T-cell (primary cell): ENCODE results near the gene DNAJC6. TPM values are rescaled to one million over a fixed set of nuclear protein-coding genes. Genes with fewer than 3 reads are reported as not detected.

ENCODE experiments used
- ATAC-seq, 4 experiments: fragments of 200-7000 bp in 3 of 4; fragments of 150-1000 bp in 1 of 4; cut with Tn5 transposase; replicated peaks in 1 of 4; 1 replicate in 3 of 4; 2 replicates in 1 of 4; pipeline ENCODE4 v1.10.0; 2021; ENCODE audit warnings: moderate library complexity in 3 of 4, mild to moderate bottlenecking in 2 of 4, moderate number of reproducible peaks in 1 of 4
- CTCF ChIA-PET, 2 donors: fragments of 300-600 bp; sonication (Branson Sonifier 250); formaldehyde crosslinking; loops; one replicate each; lab custom pipeline; 2022; ENCODE audit warnings: antibody characterized with exemption in 2 of 2; lab: Charles Lee
- POLR2A ChIA-PET, 2 donors: fragments of 300-600 bp; sonication (Branson Sonifier 250); formaldehyde crosslinking; loops; one replicate each; lab custom pipeline; 2022; ENCODE audit warnings: antibody characterized with exemption in 2 of 2; lab: Charles Lee
- DNase-seq, 35 experiments: peaks; one replicate each; pipeline versions ENCODE4 v3.0.0 to v3.0.0-alpha.2; 2013 to 2023
- H3K27ac ChIP-seq: one replicate; pipeline ENCODE4 v1.5.1; 2013; ENCODE audit warnings: low read length
- H3K27me3 ChIP-seq, 2 experiments: replicated peaks in 1 of 2; 1 replicate in 1 of 2; 2 replicates in 1 of 2; pipeline versions ENCODE4 v1.6.1 to v1.7.0; 2013; ENCODE audit warnings: low read length in 1 of 2, mixed read lengths in 1 of 2; ENCODE audit not compliant: control insufficient read depth in 2 of 2, insufficient read depth in 2 of 2; ENCODE audit errors: extremely low read depth in 1 of 2
- H3K36me3 ChIP-seq, 2 donors: 1 replicate in 1 of 2; 2 replicates in 1 of 2; pipeline versions ENCODE4 v1.6.1 to v1.7.0; 2013; ENCODE audit warnings: low read length in 1 of 2; ENCODE audit not compliant: control insufficient read depth in 2 of 2, insufficient read depth in 1 of 2; ENCODE audit errors: extremely low read depth in 1 of 2
- H3K4me1 ChIP-seq, 2 experiments: 1 replicate in 1 of 2; 2 replicates in 1 of 2; pipeline versions ENCODE4 v1.6.1 to v1.7.0; 2013; ENCODE audit warnings: low read length in 2 of 2, mixed read lengths in 1 of 2; ENCODE audit not compliant: insufficient read depth in 2 of 2, control insufficient read depth in 1 of 2; ENCODE audit errors: extremely low read depth in 1 of 2
- H3K4me3 ChIP-seq, 2 donors: 1 replicate in 1 of 2; 2 replicates in 1 of 2; pipeline versions ENCODE4 v1.5.1 to v1.7.0; 2013; ENCODE audit warnings: mild to moderate bottlenecking in 2 of 2, low read length in 1 of 2, moderate library complexity in 1 of 2; ENCODE audit not compliant: control insufficient read depth in 1 of 2; ENCODE audit errors: extremely low read depth in 1 of 2
- H3K9me3 ChIP-seq: 2 replicates; pipeline ENCODE4 v1.7.0; 2013
- H3K27ac Mint-ChIP-seq, 2 donors: one replicate each; pipeline ENCODE4 v1.8.0; 2020 to 2021; ENCODE audit warnings: mild to moderate bottlenecking in 2 of 2, mixed read lengths in 2 of 2
- H3K27me3 Mint-ChIP-seq, 2 donors: one replicate each; pipeline ENCODE4 v1.8.0; 2021 to 2022; ENCODE audit warnings: mixed read lengths in 2 of 2
- H3K36me3 Mint-ChIP-seq: one replicate; pipeline ENCODE4 v1.8.0; 2021; ENCODE audit warnings: mixed read lengths
- H3K4me1 Mint-ChIP-seq, 3 donors: one replicate each; pipeline ENCODE4 v1.8.0; 2020 to 2022; ENCODE audit warnings: mixed read lengths in 3 of 3, mild to moderate bottlenecking in 1 of 3
- H3K4me3 Mint-ChIP-seq, 3 donors: one replicate each; pipeline ENCODE4 v1.8.0; 2020 to 2022; ENCODE audit warnings: mild to moderate bottlenecking in 3 of 3, mixed read lengths in 3 of 3, moderate library complexity in 3 of 3
- H3K9me3 Mint-ChIP-seq, 3 donors: one replicate each; pipeline ENCODE4 v1.8.0; 2020 to 2022; ENCODE audit warnings: mixed read lengths in 3 of 3
- WGBS: methylation state at CpG from one replicate; pipeline ENCODE4 v1.1.5; 2013; ENCODE audit warnings: missing lambda C conversion rate; ENCODE audit not compliant: insufficient coverage; 5-methylcytosine and 5-hydroxymethylcytosine counted together
- total RNA-seq, 35 experiments: library from RNA in 6 of 35; stranded (reverse) in 6 of 35; fragments of 120-200 nt in 1 of 35; gene quantifications; one replicate each; pipeline versions ENCODE4 v1.2.1 to v1.2.4 and lab custom pipeline; 2013 to 2026

DNAJC6 gene
- total RNA-seq, 5 donors from 2014 or later (not counting 1 experiment from before 2014, with no cell fraction given) = 1.4 to 5.2 (median 2.4) TPM

GRCh38 chr1:65319754-65320153 lies 10.4 kb downstream of the DNAJC6 start:
- Mint-ChIP-seq H3K9me3 (peaks cover 4 to 19% (median 8%) of the 10 kb centered on the region in 3 donors), H3K4me3 (no peak overlapping the region), H3K27me3 (peaks cover 4 to 9% of the 10 kb centered on the region in 2 donors), H3K36me3 (peaks cover 14% of the 10 kb centered on the region), H3K27ac (no peak overlapping the region), H3K4me1 (no peaks in the 10 kb centered on the region)
- POLR2A ChIA-PET = no interaction called here
- H3K4me1 ChIP-seq = no peaks in the 10 kb centered on the region
- DNase-seq (no peak), ATAC-seq (no peak)
- H3K27ac ChIP-seq = no peak overlapping the region
- H3K4me3 ChIP-seq = no peak overlapping the region
- H3K27me3 ChIP-seq = no peaks in the 10 kb centered on the region
- H3K9me3 ChIP-seq = no peaks in the 10 kb centered on the region
- H3K36me3 ChIP-seq = no peaks in the 10 kb centered on the region
- CTCF ChIA-PET = no interaction called here
- 86% methylated on average over 1 of the region's 1 CpG for WGBS

GRCh38 chr1:65321879-65322278 lies 12.5 kb downstream of the DNAJC6 start:
- no peaks in the 10 kb centered on the region for H3K36me3 ChIP-seq
- POLR2A ChIA-PET = interaction anchor here in 1 of 2 donors (0.6 kb wide), 1 partner anchor 137 kb away, joined by 4 read pairs; no protein-coding TSS in a partner anchor
- Mint-ChIP-seq H3K4me3 (no peak overlapping the region), H3K9me3 (peaks cover 4 to 19% (median 8%) of the 10 kb centered on the region in 3 donors), H3K36me3 (peaks cover 14% of the 10 kb centered on the region), H3K27me3 (peaks cover 4 to 11% of the 10 kb centered on the region in 2 donors), H3K27ac (no peak overlapping the region), H3K4me1 (no peaks in the 10 kb centered on the region)
- ATAC-seq (no peak), DNase-seq (no peak)
- no peaks in the 10 kb centered on the region for H3K9me3 ChIP-seq
- H3K27me3 ChIP-seq = no peaks in the 10 kb centered on the region
- CTCF ChIA-PET = no interaction called here
- no peak overlapping the region for H3K27ac ChIP-seq
- WGBS = no CpG with 5 or more reads among the region's 2 CpGs
- H3K4me1 ChIP-seq = no peaks in the 10 kb centered on the region
- no peak overlapping the region for H3K4me3 ChIP-seq

GRCh38 chr1:65323246-65323645 lies 13.9 kb downstream of the DNAJC6 start:
- Mint-ChIP-seq H3K4me1 (no peaks in the 10 kb centered on the region), H3K36me3 (peaks cover 14% of the 10 kb centered on the region), H3K9me3 (peaks cover 4 to 19% (median 8%) of the 10 kb centered on the region in 3 donors), H3K27me3 (peaks cover 6 to 14% of the 10 kb centered on the region in 2 donors), H3K4me3 (no peak overlapping the region), H3K27ac (no peak overlapping the region)
- ChIA-PET CTCF (no interaction called here), POLR2A (no interaction called here)
- H3K27ac ChIP-seq = no peak overlapping the region
- WGBS = 24% methylated on average over 3 of the region's 5 CpGs
- ATAC-seq (no peak), DNase-seq (no peak)
- no peaks in the 10 kb centered on the region for H3K36me3 ChIP-seq
- no peaks in the 10 kb centered on the region for H3K4me1 ChIP-seq
- H3K9me3 ChIP-seq = no peaks in the 10 kb centered on the region
- no peaks in the 10 kb centered on the region for H3K27me3 ChIP-seq
- H3K4me3 ChIP-seq = no peak overlapping the region

- H3K27ac Mint-ChIP-seq = no peak overlapping the region
- DNase-seq (no peak), ATAC-seq (no peak)
- no peak overlapping the region for H3K4me3 Mint-ChIP-seq
- H3K36me3 Mint-ChIP-seq = no peaks in the 10 kb centered on the region
- no peaks in the 10 kb centered on the region for H3K4me1 ChIP-seq
- no peak overlapping the region for H3K4me3 ChIP-seq
- WGBS = no CpG with 5 or more reads among the region's 1 CpG
- no peak overlapping the region for H3K27ac ChIP-seq
- peaks cover 6 to 19% of the 10 kb centered on the region in 2 donors for H3K27me3 Mint-ChIP-seq
- no peaks in the 10 kb centered on the region for H3K9me3 ChIP-seq
- H3K27me3 ChIP-seq = no peaks in the 10 kb centered on the region
- H3K4me1 Mint-ChIP-seq = no peaks in the 10 kb centered on the region
- no peaks in the 10 kb centered on the region for H3K9me3 Mint-ChIP-seq
- ChIA-PET CTCF (no interaction called here), POLR2A (no interaction called here)
- no peaks in the 10 kb centered on the region for H3K36me3 ChIP-seq
Observed at GRCh38 chr1:65330021-65330420, 20.7 kb downstream of the DNAJC6 start.

DNA sequence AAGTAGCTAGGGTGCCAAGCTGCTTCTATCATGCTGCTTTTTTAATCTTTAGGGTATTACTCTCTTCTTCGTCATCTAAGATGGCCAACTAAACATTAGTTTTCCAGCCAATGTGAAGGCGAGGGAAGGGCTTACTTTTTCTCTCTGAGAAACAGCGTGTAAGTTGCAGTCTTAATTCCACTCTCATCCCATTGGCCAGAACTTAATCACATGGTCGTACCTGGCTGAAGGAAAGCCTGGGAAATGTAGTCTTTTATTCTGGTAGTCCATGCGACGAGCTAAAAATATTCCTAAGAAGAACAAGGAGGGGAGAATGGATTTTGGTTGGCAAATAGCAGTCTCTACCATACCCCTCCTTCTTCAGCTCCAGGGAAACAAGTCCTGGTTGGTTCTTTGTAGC lies 21.5 kb downstream of the DNAJC6 start:
- ATAC-seq = no peak
- H3K36me3 ChIP-seq = no peaks in the 10 kb centered on the region
- POLR2A ChIA-PET = no interaction called here
- no CpG with 5 or more reads among the region's 6 CpGs for WGBS
- Mint-ChIP-seq H3K4me3 (no peak overlapping the region), H3K4me1 (no peaks in the 10 kb centered on the region), H3K36me3 (peaks cover 4% of the 10 kb centered on the region), H3K27me3 (peaks cover 6 to 15% of the 10 kb centered on the region in 2 donors), H3K9me3 (no peaks in the 10 kb centered on the region), H3K27ac (no peak overlapping the region)
- CTCF ChIA-PET = no interaction called here
- H3K4me3 ChIP-seq = no peak overlapping the region
- no peaks in the 10 kb centered on the region for H3K9me3 ChIP-seq
- DNase-seq = no peak
- no peaks in the 10 kb centered on the region for H3K27me3 ChIP-seq
- H3K27ac ChIP-seq = no peak overlapping the region
- H3K4me1 ChIP-seq = no peaks in the 10 kb centered on the region

DNA sequence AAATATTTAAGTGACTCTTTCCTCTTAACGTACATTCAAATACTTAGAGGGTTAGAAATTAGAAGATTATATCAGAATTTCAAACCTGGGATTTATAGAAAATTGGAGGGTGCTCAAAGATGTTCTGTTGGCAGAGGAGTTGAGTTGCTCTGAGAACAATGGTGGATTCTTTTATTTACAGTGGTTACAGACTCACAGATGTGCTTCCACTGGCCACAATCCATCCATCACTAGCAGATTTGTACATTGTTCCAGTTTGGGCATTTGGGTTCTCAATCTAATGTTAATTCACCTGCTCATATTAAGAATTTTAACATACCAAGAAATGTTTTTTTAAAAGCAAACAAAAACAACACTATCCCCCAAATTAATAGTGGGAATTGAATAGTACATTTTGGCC lies 23.5 kb downstream of the DNAJC6 start:
- Mint-ChIP-seq H3K4me1 (no peaks in the 10 kb centered on the region), H3K27ac (no peak overlapping the region), H3K4me3 (no peak overlapping the region), H3K36me3 (peaks cover 4% of the 10 kb centered on the region), H3K27me3 (peaks cover 0 to 9% of the 10 kb centered on the region in 2 donors), H3K9me3 (no peaks in the 10 kb centered on the region)
- Histone ChIP-seq H3K27ac (no peak overlapping the region), H3K9me3 (no peaks in the 10 kb centered on the region), H3K36me3 (no peaks in the 10 kb centered on the region), H3K4me1 (no peaks in the 10 kb centered on the region), H3K4me3 (no peak overlapping the region), H3K27me3 (no peaks in the 10 kb centered on the region)
- no peak for ATAC-seq
- POLR2A ChIA-PET = no interaction called here
- no peak for DNase-seq
- CTCF ChIA-PET = interaction anchor here (0.6 kb wide), 2 partner anchors 108 to 532 kb away, joined by 3 to 9 read pairs; no protein-coding TSS in a partner anchor
- WGBS = no CpG with 5 or more reads among the region's 1 CpG

GRCh38 chr1:65334081-65334480 lies 24.7 kb downstream of the DNAJC6 start:
- Mint-ChIP-seq H3K27ac (no peak overlapping the region), H3K9me3 (no peaks in the 10 kb centered on the region), H3K4me3 (no peak overlapping the region), H3K27me3 (peaks cover 0 to 4% of the 10 kb centered on the region in 2 donors), H3K4me1 (no peaks in the 10 kb centered on the region), H3K36me3 (peaks cover 4% of the 10 kb centered on the region)
- no peak for DNase-seq
- no peak for ATAC-seq
- no peaks in the 10 kb centered on the region for H3K36me3 ChIP-seq
- no peak overlapping the region for H3K27ac ChIP-seq
- no peaks in the 10 kb centered on the region for H3K27me3 ChIP-seq
- H3K4me3 ChIP-seq = no peak overlapping the region
- 81% methylated on average over 2 of the region's 2 CpGs for WGBS
- H3K9me3 ChIP-seq = no peaks in the 10 kb centered on the region
- ChIA-PET POLR2A (no interaction called here), CTCF (no interaction called here)
- no peaks in the 10 kb centered on the region for H3K4me1 ChIP-seq
